Stomach smooth muscle (tissue), 2 donors: ENCODE measurements around the gene KIFBP.
"Not testable (repeated sequence)": the region's sequence is repeated elsewhere in the genome, so short reads cannot be mapped to it uniquely, and the experiment has no call there.

Source experiments
- H3K27ac ChIP-seq: one replicate; pipeline ENCODE4 v1.7.0; 2013; ENCODE audit warnings: mild to moderate bottlenecking, low read length, inconsistent platforms
- H3K27me3 ChIP-seq, 2 donors: one replicate each; pipeline ENCODE4 v1.7.0; 2013; ENCODE audit warnings: low read length in 2 of 2; ENCODE audit not compliant: insufficient read depth in 2 of 2, control insufficient read depth in 1 of 2
- H3K36me3 ChIP-seq, 2 donors: one replicate each; pipeline ENCODE4 v1.7.0; 2013; ENCODE audit warnings: low read length in 2 of 2; ENCODE audit not compliant: control insufficient read depth in 2 of 2, insufficient read depth in 2 of 2
- H3K4me1 ChIP-seq: one replicate; pipeline ENCODE4 v1.7.0; 2013; ENCODE audit warnings: low read length; ENCODE audit not compliant: control insufficient read depth, insufficient read depth
- H3K4me3 ChIP-seq, 2 donors: one replicate each; pipeline ENCODE4 v1.7.0; 2013; ENCODE audit warnings: low read length in 2 of 2
- H3K9ac ChIP-seq, 2 donors: one replicate each; pipeline ENCODE4 v1.7.0; 2013; ENCODE audit warnings: low read length in 2 of 2, mild to moderate bottlenecking in 1 of 2
- H3K9me3 ChIP-seq, 2 donors: one replicate each; pipeline ENCODE4 v1.7.0; 2013; ENCODE audit warnings: low read length in 2 of 2; ENCODE audit not compliant: control insufficient read depth in 2 of 2
- donor health status: healthy.
- donor health status: Pancreatic carcinoma.

The KIFBP gene

DNA sequence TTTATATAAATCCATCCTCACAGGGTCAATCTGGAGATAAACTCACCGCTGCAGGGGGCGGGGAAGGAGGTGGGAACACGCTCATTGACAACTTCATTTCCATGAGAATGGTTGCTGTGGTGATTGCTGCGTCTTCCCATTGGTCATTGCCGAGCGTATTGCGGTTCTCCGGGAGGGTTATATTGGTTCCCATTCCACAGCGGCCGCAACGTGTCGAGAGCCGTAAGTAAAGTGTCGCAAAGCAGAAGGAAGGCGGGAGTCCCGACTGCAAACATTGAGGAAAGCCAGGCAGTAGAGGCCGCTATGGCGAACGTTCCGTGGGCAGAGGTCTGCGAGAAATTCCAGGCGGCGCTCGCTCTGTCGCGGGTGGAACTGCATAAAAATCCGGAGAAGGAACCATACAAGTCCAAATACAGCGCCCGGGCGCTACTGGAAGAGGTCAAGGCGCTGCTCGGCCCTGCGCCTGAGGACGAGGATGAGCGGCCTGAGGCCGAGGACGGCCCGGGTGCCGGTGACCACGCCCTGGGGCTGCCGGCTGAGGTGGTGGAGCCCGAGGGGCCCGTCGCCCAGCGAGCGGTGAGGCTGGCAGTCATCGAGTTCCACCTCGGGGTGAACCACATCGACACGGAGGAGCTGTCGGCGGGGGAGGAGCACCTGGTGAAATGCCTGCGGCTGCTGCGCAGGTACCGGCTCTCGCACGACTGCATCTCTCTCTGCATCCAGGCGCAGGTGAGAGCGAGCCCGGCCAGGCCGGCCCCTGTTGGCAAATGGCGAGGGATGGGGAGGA, at the start of gene KIFBP:
KIFBP (plus strand) TSS at position 274 of the 787 bp plus-strand sequence; CDS start at position 304, 30 bp downstream.
- peaks cover 34% of the 10 kb centered on the region for H3K4me1 ChIP-seq
- H3K9me3 ChIP-seq = no peaks in the 10 kb centered on the region
- peak within 1 kb of the TSS; percentile 62 to 91 for H3K9ac ChIP-seq
- peaks cover 4 to 6% of the 10 kb centered on the region in 2 donors for H3K36me3 ChIP-seq
- peak within 1 kb of the TSS; percentile 64 to 98 for H3K4me3 ChIP-seq
- peak within 1 kb of the TSS; percentile 62 for H3K27ac ChIP-seq
- H3K27me3 ChIP-seq = no peaks in the 10 kb centered on the region

GRCh38 chr10:68938884-68939283, 49.7 kb upstream of the KIFBP start:
- no peaks in the 10 kb centered on the region for H3K27me3 ChIP-seq
- H3K9ac ChIP-seq = no peak overlapping the region
- no peaks in the 10 kb centered on the region for H3K4me1 ChIP-seq
- no peaks in the 10 kb centered on the region for H3K9me3 ChIP-seq
- no peak overlapping the region for H3K4me3 ChIP-seq
- no peak overlapping the region for H3K27ac ChIP-seq
- peaks cover 11 to 28% of the 10 kb centered on the region in 2 donors for H3K36me3 ChIP-seq

DNA sequence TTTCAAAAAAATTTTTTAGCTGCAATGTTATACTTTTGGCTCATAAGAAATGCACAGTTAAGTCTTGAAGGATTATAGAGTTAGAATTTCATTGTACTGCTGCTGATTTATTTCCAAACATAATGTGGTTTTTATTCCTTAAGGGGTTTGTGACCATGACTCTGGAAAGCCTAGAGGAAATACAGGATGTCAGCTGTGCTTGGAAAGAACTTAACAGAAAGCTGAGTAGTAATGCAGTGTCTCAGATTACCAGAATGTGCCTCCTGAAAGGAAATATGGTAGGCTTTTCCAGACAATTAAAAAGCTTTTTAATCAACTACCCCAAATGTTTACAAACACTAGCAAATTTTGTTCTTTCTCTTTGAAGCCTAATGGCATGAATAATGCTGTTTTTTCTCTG, 47.7 kb upstream of the KIFBP start:
- not testable (repeated sequence) for H3K4me3 ChIP-seq, H3K9me3 ChIP-seq, H3K9ac ChIP-seq, H3K4me1 ChIP-seq, H3K27me3 ChIP-seq, H3K27ac ChIP-seq
- H3K36me3 ChIP-seq = peaks cover 11 to 27% of the 10 kb centered on the region in 2 donors

GRCh38 chr10:68950598-68950997, 38.0 kb upstream of the KIFBP start:
- H3K4me3 ChIP-seq = no peak overlapping the region
- no peaks in the 10 kb centered on the region for H3K9me3 ChIP-seq
- no peak overlapping the region for H3K27ac ChIP-seq
- H3K9ac ChIP-seq = no peak overlapping the region
- peaks cover 25 to 34% of the 10 kb centered on the region in 2 donors for H3K36me3 ChIP-seq
- no peaks in the 10 kb centered on the region for H3K27me3 ChIP-seq
- H3K4me1 ChIP-seq = peaks cover 4% of the 10 kb centered on the region

DNA sequence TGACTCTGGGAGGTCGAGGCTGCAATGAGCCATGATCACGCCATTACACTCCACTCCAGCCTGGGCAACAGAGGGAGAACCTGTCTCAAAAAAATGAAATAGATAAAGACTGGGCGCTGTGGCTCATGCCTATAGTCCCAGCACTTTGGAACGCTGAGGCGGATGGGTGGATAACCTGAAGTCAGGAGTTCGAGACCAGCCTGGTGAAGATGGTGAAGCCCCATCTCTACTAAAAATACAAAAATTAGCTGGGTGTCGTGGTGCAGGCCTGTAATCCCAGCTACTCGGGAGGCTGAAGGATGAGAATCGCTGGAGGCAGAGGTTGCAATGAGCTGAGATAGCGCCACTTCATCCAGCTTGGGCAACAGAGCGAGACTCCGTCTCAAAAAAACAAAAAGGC, 33.7 kb upstream of the KIFBP start:
- H3K27me3 ChIP-seq = no peaks in the 10 kb centered on the region
- H3K27ac ChIP-seq = no peak overlapping the region
- peaks cover 5 to 10% of the 10 kb centered on the region in 2 donors for H3K36me3 ChIP-seq
- no peaks in the 10 kb centered on the region for H3K9me3 ChIP-seq
- no peak overlapping the region for H3K9ac ChIP-seq
- H3K4me1 ChIP-seq = peaks cover 10% of the 10 kb centered on the region
- no peak overlapping the region for H3K4me3 ChIP-seq

DNA sequence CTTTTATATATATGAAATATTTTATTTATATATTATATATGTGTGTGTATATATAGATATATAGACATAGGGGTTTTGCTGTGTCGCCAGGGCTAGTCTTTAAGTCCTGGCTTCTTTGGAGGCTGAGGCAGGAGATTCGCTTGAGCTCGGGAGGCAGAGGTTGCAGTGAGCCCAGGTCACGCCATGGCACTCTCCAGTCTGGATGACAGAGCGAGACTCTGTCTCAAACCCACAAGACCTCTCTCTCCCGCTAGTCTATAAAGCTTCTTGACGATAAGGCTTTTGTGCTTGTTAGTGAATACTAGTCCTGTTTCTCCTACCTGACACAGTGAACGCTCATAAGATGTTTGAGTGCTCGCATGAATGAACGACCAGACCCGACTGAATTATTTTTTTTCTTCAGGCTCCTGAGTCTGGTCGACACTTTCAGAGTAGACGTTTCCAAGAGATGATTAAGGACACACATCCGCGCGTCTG, 33.2 kb upstream of the KIFBP start:
- Histone ChIP-seq H3K9me3 (no peaks in the 10 kb centered on the region), H3K36me3 (peaks cover 5 to 14% of the 10 kb centered on the region in 2 donors), H3K4me1 (peaks cover 10% of the 10 kb centered on the region), H3K27ac (peak overlapping the region; percentile 87), H3K4me3 (peak overlapping the region; percentile 98), H3K27me3 (no peaks in the 10 kb centered on the region), H3K9ac (peak overlapping the region; percentile 87 to 99)

DNA sequence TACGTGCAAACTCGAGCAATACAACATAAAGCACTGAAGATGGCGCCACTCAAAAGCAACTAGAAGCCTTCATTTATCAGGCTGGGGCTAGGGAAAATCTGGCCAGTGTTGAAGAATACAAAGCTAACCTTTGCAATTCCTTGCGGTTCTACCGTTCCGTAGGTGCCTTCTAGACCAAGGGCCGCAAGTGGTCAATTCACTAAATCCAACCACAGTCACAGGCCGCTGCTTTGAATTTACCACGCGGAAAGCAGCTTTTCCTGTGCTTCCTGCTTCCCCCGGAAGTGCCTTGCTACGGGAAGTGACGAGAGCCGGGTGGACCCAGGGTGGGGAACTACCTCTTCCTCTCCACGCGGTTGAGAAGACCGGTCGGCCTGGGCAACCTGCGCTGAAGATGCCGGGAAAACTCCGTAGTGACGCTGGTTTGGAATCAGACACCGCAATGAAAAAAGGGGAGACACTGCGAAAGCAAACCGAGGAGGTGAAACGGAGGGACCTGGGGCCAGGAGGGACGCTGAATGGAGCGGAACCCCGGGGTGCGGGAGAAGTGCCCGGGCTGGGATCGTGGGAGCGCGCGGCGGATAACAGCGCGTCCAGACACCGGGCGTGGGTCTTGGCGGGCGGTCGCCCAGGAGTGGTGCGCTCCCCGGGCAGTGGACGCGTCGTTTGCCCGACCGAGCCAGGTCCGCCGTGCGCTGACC, 32.6 kb upstream of the KIFBP start, which contains the start of gene DDX21:
DDX21 (plus strand) TSS at position 339 of the 701 bp plus-strand sequence; CDS start at position 395, 56 bp downstream.
- Histone ChIP-seq H3K9ac (peak within 1 kb of the TSS; percentile 87 to 99), H3K4me1 (peaks cover 10% of the 10 kb centered on the region), H3K27me3 (no peaks in the 10 kb centered on the region), H3K4me3 (peak within 1 kb of the TSS; percentile 98), H3K36me3 (peaks cover 8 to 9% of the 10 kb centered on the region in 2 donors), H3K27ac (peak within 1 kb of the TSS; percentile 87), H3K9me3 (no peaks in the 10 kb centered on the region)

DNA sequence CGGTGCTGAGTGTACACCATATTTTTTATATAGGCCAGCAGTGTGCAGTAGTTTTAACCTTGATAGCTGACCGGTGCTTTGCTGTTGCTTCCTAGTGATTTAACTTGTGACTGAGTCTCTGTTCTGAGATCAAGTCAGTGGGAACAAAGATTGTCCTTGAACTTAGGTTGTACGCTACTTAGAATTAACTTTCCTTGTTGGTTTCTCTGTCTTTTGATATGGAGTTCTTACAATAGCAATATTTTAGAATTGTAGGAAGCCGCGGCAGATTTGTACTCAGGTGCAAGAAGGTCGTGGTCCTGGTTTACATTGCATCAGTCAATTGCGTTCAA, 31.4 kb upstream of the KIFBP start:
- Histone ChIP-seq H3K36me3 (peaks cover 7 to 13% of the 10 kb centered on the region in 2 donors), H3K27me3 (no peaks in the 10 kb centered on the region), H3K4me1 (peaks cover 10% of the 10 kb centered on the region), H3K9me3 (no peaks in the 10 kb centered on the region), H3K9ac (peak overlapping the region in 1 of 2 donors; percentile 99), H3K27ac (no peak overlapping the region), H3K4me3 (peak overlapping the region; percentile 98)

DNA sequence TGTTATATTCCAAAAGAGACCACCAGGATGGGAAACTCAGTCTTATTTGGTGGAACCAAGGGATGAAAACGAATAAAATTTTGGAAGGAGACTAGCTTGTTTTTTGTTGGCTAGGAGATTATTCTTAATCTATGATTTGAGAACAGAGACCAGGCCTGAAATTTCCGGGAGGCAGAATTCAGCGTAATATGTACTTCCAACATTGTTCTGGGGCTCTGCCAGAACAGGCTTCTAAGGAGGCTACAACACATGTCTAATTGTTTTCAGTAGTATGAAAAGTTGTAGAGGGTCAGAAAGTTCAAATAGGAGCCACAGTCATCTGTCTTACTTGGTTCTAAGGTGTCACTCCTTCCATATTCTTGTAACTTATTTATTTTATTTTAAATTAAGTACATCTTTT, 30.9 kb upstream of the KIFBP start:
- H3K9me3 ChIP-seq = no peaks in the 10 kb centered on the region
- H3K4me3 ChIP-seq = peak overlapping the region; percentile 98
- H3K27me3 ChIP-seq = no peaks in the 10 kb centered on the region
- H3K4me1 ChIP-seq = peaks cover 10% of the 10 kb centered on the region
- peaks cover 10 to 17% of the 10 kb centered on the region in 2 donors for H3K36me3 ChIP-seq
- peak overlapping the region in 1 of 2 donors; percentile 99 for H3K9ac ChIP-seq
- H3K27ac ChIP-seq = no peak overlapping the region

- no peak overlapping the region for H3K27ac ChIP-seq
- H3K36me3 ChIP-seq = peaks cover 27% of the 10 kb centered on the region in 2 donors
- no peaks in the 10 kb centered on the region for H3K27me3 ChIP-seq
- no peak overlapping the region for H3K4me3 ChIP-seq
- peaks cover 10% of the 10 kb centered on the region for H3K4me1 ChIP-seq
- no peaks in the 10 kb centered on the region for H3K9me3 ChIP-seq
- no peak overlapping the region for H3K9ac ChIP-seq
These were observed 28.7 kb upstream of the KIFBP start for GRCh38 chr10:68959695-68960527.
